Adrenal gland (tissue), 12 donors: ENCODE measurements around the gene PEPD. TPM values are rescaled to one million over a fixed set of nuclear protein-coding genes. Genes with fewer than 3 reads are reported as not detected.
"Not testable (repeated sequence)": the region's sequence is repeated elsewhere in the genome, so short reads cannot be mapped to it uniquely, and the experiment has no call there.

Source experiments
- DNase-seq, 7 donors: peaks; one replicate each; pipeline ENCODE4 v3.0.0-alpha.2; 2019 to 2020
- H3K27ac ChIP-seq, 5 donors: fragments of 200-600 bp; sonication (generic) in 4 of 5; 1 replicate in 3 of 5; 2 replicates in 2 of 5; pipeline versions ENCODE4 v1.5.1 to v1.8.0; 2016 to 2020; ENCODE audit warnings: mild to moderate bottlenecking in 1 of 5
- H3K27me3 ChIP-seq: fragments of 200-600 bp; 2 replicates; pipeline ENCODE4 v1.8.0; 2021
- H3K36me3 ChIP-seq, 2 donors: fragments of 200-600 bp; replicated peaks in 1 of 2; 1 replicate in 1 of 2; 2 replicates in 1 of 2; pipeline versions ENCODE4 v1.5.1 to v1.8.0; 2018 to 2022
- H3K4me1 ChIP-seq, 2 donors: fragments of 200-600 bp; replicated peaks in 1 of 2; 1 replicate in 1 of 2; 2 replicates in 1 of 2; pipeline versions ENCODE4 v1.5.1 to v1.8.0; 2018 to 2021
- H3K4me3 ChIP-seq, 4 donors: fragments of 200-600 bp; sonication (generic) in 3 of 4; one replicate each; pipeline ENCODE4 v1.5.1; 2016 to 2018
- H3K9me3 ChIP-seq, 3 donors: fragments of 200-600 bp; sonication (generic) in 1 of 3; replicated peaks in 1 of 3; 1 replicate in 2 of 3; 2 replicates in 1 of 3; pipeline versions ENCODE4 v1.5.1 to v1.8.0; 2016 to 2021
- POLR2A ChIP-seq, 2 donors: fragments of 450-650 bp; IDR thresholded peaks; one replicate each; pipeline ENCODE4 v1.6.1; 2017; ENCODE audit warnings: antibody characterized with exemption in 2 of 2, mild to moderate bottlenecking in 2 of 2, moderate library complexity in 1 of 2
- WGBS, 4 donors: extraction: QIAGEN DNeasy Blood & Tissue Kit in 2 of 4; methylation state at CpG; one replicate each; pipeline versions ENCODE4 v1.1.5 to v1.1.7; 2013 to 2017; 5-methylcytosine and 5-hydroxymethylcytosine counted together
- intact Hi-C, 2 donors: fragments of 100-400 bp; cut with DNase I; formaldehyde crosslinking; loops; one replicate each; pipeline versions ENCODE4 v1.14.1 to v1.15.0; 2022 to 2023
- polyA plus RNA-seq, 3 donors: library from polyadenylated mRNA; stranded (reverse); fragments of 200-250 nt in 2 of 3; fragments of 350-450 nt in 1 of 3; fragmentation: Illumina TruSeq in 1 of 3; extraction: RNeasy Lipid Tissue Mini Kit (QIAGEN cat#74804) in 1 of 3; gene quantifications; one replicate each; pipeline ENCODE4 v1.2.3, GENCODE V29; 2013 to 2014
- total RNA-seq, 9 donors: library from RNA; depleted of rRNA in 4 of 9; stranded (reverse); fragments of >200 nt in 4 of 9; fragments of 120-200 nt in 1 of 9; fragmentation: NEBNext Ultra II Directional in 1 of 9; extraction: Animal tissue kit (Norgen Biotek cat#: 25700) in 1 of 9; gene quantifications; one replicate each; pipeline versions ENCODE4 v1.1.0 to v1.2.4, GENCODE V29; 2013 to 2023
- TF ChIP-seq, protein P1 (sequence below), 6 experiments: fragments of 450-650 bp in 4 of 6; fragments of 200-600 bp in 2 of 6; sonication (generic) in 1 of 6; IDR thresholded peaks; 1 replicate in 5 of 6; 2 replicates in 1 of 6; pipeline versions ENCODE4 v1.5.1 to v1.8.0; 2016 to 2021; ENCODE audit warnings: antibody characterized with exemption in 6 of 6, mild to moderate bottlenecking in 2 of 6, moderate library complexity in 1 of 6
- donor health status: healthy with polysubstance abuse.
- donor health status: Bipolar disorder and iron deficiency.
- donor health status: DM: yes; HTN: yes; CAD: no.
- donor health status: DM: no; HTN: no; CAD: no.
- donor health status: DM: no; HTN: no; CAD: no.
- donor health status: DM: yes; HTN: yes; CAD: no.

PEPD gene
- total and polyA plus RNA-seq, 12 donors: 24.4 to 311 (median 116) TPM

DNA sequence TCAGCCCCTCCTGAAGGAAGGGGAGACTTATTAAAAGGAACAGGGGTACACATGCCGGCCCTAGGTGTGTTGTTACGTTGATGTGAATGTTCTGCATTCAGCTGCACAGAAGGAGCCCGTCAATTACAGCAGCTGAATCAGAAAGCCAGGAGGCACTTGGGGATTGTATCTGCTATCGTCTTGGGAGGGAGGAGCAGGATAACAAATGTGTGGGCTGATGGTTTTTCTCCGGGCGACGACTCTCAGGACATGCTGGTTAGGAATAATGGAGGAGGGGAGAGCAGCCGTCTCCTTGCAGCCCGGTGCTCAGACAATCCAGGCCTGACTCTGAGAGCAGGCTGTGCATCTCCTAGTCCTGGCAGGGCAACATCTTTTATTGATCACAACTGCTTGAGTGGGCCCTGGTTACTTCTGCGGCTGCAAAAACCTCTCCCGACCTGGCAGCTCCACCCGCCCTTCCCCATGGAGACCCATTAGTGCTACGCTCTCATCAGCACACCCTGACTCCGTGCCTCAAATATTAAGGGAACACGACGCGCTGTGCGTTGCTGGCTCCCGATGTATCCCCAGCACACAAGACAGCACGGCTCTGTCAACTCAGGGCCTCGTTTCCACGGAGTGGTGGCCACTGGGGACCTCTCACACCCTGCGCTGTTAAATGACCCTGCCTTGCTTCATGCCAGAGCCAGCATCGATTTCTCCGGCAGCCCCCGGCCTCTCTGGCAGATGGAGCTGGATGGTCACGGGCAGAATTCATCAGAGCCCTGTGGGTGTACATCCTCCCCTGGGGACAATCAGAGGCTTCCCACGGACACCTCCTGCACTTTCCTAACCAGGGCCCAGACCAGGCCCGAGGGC lies 25.3 kb downstream of the PEPD start:
- H3K4me1 ChIP-seq: no peaks in the 10 kb centered on the region
- H3K9me3 ChIP-seq: no peaks in the 10 kb centered on the region
- no peak overlapping the region for H3K27ac ChIP-seq
- no peak for DNase-seq
- no peaks in the 10 kb centered on the region for H3K27me3 ChIP-seq
- peaks cover 0 to 20% of the 10 kb centered on the region in 2 donors for H3K36me3 ChIP-seq
- no peak for TF ChIP-seq POLR2A (IDR thresholded peaks at IDR 0.05)
- TF ChIP-seq, protein P1, sequence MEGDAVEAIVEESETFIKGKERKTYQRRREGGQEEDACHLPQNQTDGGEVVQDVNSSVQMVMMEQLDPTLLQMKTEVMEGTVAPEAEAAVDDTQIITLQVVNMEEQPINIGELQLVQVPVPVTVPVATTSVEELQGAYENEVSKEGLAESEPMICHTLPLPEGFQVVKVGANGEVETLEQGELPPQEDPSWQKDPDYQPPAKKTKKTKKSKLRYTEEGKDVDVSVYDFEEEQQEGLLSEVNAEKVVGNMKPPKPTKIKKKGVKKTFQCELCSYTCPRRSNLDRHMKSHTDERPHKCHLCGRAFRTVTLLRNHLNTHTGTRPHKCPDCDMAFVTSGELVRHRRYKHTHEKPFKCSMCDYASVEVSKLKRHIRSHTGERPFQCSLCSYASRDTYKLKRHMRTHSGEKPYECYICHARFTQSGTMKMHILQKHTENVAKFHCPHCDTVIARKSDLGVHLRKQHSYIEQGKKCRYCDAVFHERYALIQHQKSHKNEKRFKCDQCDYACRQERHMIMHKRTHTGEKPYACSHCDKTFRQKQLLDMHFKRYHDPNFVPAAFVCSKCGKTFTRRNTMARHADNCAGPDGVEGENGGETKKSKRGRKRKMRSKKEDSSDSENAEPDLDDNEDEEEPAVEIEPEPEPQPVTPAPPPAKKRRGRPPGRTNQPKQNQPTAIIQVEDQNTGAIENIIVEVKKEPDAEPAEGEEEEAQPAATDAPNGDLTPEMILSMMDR (IDR thresholded peaks at IDR 0.05): no peak
- WGBS, 4 donors: 87 to 91% (median 88%) methylated on average over 27 to 29 of the region's 29 CpGs
- H3K4me3 ChIP-seq: no peak overlapping the region
- intact Hi-C loops: no loop called here

DNA sequence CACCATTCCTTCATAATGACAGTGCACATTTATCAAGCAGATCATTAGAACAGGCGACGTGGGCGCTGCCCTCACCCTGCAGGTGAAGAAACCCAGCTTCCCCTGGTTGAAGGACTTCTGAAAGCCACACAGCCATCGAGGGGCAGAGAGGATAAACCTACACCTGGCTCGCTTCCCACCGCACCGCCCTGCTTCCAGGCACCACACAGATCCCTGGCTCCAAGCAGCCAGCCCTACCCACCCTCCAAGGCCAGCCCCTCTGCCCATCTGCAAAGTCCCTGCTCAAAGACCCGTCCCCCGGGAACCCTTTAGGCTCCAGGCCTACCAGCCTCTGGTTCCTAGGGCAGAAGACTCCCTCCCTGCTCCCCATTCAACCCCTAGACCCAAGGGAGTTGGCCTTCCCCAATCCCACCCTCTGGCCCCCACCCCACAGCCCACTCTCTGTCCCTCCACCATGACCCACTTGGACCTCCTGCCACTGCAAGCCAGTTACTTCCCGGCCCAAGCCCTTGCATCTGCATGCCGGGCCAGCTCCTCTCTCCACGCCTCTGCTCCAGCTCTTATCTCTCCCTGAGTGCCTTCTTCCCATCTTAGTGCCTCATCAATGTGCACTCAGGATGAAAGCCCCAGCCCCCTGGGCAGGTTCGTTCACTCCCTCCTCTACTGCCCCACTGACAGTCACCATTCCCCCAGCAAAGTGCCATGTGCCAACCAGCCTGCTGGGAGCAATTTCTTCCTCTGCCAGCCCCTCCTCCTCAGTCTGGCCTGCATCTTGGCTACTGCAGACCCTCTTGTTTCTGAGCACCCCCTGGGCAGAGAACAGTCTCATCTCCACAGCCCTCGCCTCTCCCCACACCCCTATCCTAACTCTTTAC lies 28.0 kb downstream of the PEPD start:
- no peak overlapping the region for H3K27ac ChIP-seq
- no peak overlapping the region for H3K4me3 ChIP-seq
- H3K9me3 ChIP-seq: no peaks in the 10 kb centered on the region
- no peaks in the 10 kb centered on the region for H3K27me3 ChIP-seq
- no peak for DNase-seq
- H3K36me3 ChIP-seq: no peaks in the 10 kb centered on the region
- TF ChIP-seq, protein P1 (IDR thresholded peaks at IDR 0.05): no peak
- no peak for TF ChIP-seq POLR2A (IDR thresholded peaks at IDR 0.05)
- WGBS, 4 donors: 89 to 96% (median 94%) methylated on average over 9 to 14 of the region's 14 CpGs
- H3K4me1 ChIP-seq: no peaks in the 10 kb centered on the region
- intact Hi-C loops: no loop called here

DNA sequence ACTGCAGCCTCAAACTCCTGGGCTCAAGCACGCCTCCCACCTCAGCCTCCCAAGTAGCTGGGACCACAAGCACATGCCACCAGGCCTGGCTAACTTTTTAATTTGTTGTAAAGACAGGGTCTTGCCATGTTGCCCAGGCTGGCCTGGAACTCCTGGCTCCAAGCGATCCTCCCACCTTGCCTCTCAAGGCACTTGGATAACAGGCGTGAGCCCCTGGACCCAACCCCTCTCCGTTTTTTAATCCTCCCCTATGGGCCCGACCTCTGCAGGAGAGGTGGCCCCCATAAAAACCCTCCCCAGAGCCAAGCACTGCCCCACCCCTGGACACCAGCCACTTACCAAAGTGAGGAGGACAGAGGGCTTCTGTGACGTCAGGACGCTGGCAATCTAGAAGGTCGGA lies 28.6 kb downstream of the PEPD start:
- DNase-seq: no peak
- H3K36me3 ChIP-seq: no peaks in the 10 kb centered on the region
- H3K4me3 ChIP-seq: no peak overlapping the region
- no peak overlapping the region for H3K27ac ChIP-seq
- H3K27me3 ChIP-seq: no peaks in the 10 kb centered on the region
- H3K9me3 ChIP-seq: no peaks in the 10 kb centered on the region
- WGBS, 4 donors: 90 to 95% (median 92%) methylated on average over 8 of the region's 8 CpGs
- TF ChIP-seq POLR2A (IDR thresholded peaks at IDR 0.05): no peak
- TF ChIP-seq, protein P1 (IDR thresholded peaks at IDR 0.05): no peak
- H3K4me1 ChIP-seq: no peaks in the 10 kb centered on the region
- intact Hi-C loops: no loop called here

- Histone ChIP-seq H3K27me3 (no peaks in the 10 kb centered on the region), H3K36me3 (no peaks in the 10 kb centered on the region), H3K9me3 (no peaks in the 10 kb centered on the region), H3K27ac (no peak overlapping the region), H3K4me3 (no peak overlapping the region), H3K4me1 (no peaks in the 10 kb centered on the region)
- intact Hi-C loops: no loop called here
- no peak for DNase-seq
- TF ChIP-seq, protein P1 (IDR thresholded peaks at IDR 0.05): no peak
- no peak for TF ChIP-seq POLR2A (IDR thresholded peaks at IDR 0.05)
- 94 to 96% (median 95%) methylated on average over 7 of the region's 7 CpGs for WGBS, 4 donors
Measured at GRCh38 chr19:33492090-33492489, 29.5 kb downstream of the PEPD start.

- intact Hi-C loops, H3K36me3 ChIP-seq, H3K27ac ChIP-seq, H3K9me3 ChIP-seq, H3K27me3 ChIP-seq, DNase-seq, H3K4me1 ChIP-seq, H3K4me3 ChIP-seq: not testable (repeated sequence)
- WGBS, 4 donors: 91 to 97% (median 94%) methylated on average over 8 of the region's 8 CpGs
Measured at GRCh38 chr19:33490596-33490995, 31.0 kb downstream of the PEPD start.
